Activated CD4-positive, alpha-beta T cell treated with anti-CD3 and anti-CD28 coated beads for 24 hours (primary cell): ENCODE results near the gene DDIT4.

ENCODE experiments used
- DNase-seq, 2 donors: peaks; one replicate each; pipeline ENCODE4 v3.0.0-alpha.2; 2020; ENCODE audit warnings: low read depth in 2 of 2

Gene DDIT4

DNA sequence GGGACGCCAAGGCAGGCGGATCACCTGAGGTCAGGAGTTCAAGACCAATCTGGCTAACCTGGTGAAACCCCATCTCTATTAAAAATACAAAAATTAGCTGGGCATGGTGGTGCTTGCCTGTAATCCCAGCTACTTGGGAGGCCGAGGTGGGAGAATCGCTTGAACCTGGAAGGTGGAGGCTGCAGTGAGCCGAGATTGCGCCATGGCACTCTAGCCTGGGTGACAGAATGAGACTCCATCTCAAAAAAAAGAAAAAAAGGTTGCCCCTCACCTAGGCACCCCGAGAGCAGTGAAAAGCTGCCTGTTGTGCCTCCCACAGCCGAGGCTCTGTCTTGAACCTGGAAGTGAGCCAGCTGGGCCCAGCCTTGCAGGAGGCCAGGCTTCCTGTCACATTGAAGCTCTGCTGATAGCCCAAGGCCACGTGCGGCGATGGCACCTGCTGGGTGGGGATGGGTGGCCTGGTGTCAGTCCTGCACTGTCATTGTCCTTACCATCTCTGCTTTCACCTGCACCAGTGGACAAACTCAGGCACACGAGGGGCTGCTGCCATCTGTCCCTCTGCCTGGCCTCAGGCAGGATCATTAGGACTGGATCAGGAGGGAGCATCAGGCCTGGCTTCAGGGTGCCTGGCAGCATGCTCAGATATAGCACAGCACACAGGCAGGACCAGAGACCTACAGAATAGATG, 43.2 kb downstream of the DDIT4 start:
- no peak for DNase-seq

DNA sequence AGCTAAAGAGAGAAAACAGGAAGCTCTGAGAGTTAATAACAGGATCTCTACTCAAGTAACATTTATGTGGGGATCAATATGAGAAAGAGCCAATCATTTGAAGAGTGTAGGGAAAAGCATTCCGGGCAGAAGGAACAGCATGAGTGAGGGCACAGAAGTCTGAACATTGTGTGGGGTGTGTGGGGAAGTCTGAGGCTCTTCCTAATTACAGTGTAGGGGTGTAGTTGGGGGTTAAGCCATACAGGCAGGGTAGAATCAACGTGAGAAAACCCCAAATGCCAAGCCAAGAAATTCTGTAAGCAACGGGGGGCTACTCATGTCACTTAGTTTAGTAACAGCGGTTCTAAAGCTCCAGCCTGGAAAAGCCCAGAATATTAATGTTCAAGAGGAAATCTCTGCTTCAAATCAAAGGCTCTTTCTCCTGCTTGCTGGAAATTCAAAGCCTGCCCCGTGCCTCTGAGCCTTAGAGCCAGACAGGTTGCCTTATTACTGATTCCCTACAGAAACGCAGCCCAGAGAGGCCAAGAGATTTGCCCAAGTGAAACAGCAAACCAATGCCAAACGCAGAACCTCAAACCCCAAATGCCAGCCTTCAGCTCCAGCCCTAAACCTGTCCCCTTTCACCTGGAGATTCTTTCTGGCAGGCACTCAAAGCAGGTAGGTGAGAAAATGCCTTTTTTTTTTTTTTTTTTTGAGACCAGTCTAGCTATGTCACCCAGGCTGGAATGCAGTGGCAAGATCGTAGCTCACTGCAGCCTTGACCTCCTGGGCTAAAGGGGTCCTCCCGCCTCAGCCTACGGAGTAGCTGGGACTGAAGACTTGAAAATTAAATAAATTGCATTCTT, 44.9 kb downstream of the DDIT4 start:
- no peak for DNase-seq

DNA sequence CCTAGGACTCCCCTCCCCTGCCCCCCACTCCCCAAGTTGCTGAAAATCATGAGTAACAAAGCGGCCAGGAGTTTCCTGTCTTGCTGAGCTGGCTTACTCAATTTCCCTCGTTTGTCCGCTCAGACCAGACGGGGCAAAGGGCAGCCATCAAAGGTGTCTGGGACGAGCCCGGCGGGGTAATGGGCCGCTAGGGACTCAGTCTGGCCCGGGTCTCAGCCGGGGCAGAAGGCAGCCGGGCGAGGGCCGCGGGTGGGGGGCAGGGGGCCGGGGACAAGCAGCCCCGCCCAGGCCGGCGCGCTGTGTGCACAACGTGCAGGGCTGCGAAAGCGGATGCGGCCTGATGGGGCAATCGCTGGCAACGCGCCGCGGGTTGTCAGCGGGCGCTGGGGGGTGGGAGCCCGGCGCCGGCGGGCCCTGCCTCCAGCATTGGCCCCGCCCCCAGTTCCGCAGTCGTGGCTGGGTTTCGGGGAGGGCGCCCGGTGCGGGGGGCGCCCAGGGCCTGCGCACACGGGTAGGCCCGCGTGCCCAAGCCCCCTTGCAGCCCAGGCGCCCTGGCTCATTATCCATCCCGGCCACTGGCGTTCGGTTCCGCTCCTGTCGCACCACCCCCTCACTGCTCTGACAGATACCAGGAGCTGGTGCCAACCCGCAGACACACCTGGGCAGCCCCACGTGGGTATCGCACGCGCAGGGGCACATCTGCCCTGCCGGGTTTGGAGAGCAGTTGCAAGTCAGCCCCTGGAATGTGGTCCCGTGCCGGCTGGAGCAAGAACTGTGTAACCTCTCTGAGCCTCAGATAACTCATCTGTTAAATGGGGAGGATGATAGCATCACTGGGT, 45.9 kb downstream of the DDIT4 start:
- peak; percentile 74 to 80 for DNase-seq

DNA sequence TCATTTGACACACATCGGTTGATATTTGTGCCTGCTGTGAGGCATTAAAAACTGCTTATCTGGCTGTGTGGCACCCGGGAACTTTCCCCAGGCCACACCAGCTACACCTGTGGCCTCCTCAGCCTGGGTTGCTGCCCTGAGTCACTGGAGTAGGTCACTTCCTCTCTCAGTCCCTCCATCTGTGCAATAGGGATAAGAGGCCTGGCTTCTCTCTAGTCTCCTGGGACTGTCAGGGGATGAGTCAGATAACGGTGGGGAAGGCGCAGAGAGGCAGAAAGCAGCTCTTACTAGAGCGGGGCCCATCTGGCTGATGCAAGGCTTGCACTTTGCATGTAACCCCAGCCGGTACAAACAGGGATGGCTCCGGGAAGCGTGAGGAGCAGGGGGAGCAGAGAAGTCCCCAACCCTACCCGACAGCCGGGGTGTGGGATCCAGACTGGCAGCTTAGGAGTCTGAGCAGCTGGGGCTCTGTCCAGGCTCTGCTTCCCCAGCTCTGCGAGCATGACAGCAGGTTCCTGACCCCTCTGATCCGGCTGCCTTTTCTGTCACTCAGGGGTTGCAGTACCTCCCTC, 47.0 kb downstream of the DDIT4 start:
- peak in 1 of 2 donors; percentile 67 for DNase-seq

DNA sequence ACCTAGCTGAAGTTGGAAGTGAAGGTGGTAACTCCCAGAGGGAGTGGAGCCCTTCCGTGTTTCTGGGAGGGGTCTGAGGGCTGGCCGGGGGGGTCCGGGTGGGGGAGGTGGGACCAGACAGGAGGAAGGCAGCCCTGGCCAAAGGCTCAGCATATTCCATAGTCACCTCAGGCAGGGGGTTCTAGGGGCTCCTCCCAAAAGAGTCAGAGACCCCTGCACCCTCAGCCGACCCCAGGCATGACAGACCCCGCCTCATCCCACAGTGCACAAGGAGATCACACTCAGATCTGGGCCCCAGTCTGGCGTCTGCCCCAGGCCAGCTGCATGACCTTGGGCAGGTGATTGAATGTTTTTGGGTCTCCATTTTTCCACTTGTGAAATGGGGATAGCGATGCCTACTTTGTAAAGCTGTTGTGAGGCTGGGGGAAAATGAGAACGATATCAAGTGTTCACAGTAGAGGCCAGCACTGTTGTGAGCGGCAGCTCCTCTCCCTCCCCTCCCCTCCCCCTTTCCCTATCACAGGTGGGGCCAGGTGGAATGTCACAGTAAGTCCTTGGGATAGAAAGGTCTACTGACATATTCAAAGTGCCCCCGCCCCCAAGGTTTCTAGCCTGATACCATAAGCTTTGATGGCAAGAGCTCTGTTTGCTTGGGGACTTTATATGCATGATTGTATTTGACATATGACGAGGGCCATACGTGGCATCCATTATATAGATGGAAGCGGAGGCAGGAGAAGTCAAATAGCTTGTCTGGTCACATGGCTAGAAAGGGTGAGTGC, 47.7 kb downstream of the DDIT4 start:
- DNase-seq, result no peak

DNA sequence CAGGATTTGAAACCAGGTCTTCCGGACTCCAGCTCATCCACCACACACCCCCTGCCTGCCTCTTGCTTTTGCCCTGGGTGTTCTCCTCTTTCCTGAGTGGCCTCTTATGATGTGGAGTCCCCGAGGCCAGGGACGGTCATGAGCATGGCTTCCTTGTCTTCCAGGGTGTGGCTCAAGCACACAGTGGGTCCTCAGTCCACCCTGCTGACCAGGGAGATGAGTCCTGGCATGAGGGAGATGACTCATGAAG, 48.2 kb downstream of the DDIT4 start:
- no peak for DNase-seq

DNA sequence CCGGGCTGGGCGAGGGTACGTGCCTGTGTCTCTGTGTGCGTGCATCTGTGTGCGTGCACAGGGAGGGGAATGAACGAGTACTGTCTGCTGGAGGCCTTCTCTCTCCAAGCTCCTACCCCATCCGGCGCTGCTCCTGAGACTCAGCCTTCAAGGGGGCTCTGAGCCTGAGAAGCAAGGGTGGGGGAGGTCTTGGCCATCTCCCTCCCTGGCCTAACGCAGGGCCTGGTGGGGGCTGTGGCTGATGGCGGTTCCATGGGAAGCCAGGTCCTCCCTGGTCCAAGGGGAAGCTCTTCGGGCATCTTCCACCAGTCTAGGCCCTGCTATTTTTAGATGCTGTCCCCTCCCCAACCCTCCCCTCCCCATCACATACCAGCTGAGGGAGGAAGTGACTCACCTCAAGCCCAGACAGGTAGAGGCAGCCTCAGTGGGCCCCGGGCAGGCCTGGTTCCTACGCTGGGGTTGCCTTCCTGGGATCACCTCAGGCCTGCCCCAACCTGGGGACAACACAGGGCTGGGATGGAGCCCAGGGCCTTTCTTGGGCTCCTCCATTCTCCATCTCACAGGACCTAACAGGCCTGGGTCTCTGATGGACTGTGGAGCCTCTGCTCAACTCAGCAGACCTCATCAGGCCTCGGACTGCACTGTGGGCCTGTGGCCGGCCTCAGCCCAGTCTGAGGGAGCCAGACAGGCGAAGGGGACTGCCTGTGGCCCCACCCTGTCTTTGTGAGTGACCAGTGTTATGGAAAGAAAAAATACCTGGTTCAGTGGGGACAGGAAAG, 48.7 kb downstream of the DDIT4 start:
- DNase-seq, result no peak

DNA sequence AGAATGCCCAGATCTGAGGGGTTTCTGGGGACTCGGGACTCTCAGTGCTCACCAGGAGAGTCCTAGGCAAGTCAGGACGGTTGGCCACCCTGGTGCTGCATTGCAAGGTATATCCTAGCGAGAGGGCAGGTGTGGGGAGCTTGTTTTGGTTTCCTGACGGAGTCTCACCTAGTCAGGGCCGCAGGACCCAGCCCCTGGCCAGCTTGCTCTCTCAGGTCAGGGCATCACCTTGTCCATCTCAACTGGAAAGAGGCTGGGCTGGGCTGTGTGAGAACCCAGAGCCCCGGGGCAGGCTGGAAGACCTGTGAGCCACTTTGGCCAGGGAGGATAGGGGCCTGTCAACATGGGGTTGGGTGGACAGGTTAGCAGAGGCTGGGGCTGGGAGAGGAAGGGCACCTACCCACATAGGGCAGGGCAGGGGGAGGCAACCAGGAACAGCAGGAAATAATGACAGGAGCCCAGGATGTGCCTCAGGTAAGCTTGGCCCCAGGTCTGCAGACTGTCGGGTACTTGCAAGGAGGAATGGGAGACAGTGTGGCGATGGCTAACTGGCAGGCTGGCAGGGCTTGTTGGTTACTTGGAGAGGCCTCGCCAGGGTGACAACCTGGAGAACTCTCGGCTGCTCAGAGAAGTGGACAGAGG, 49.5 kb downstream of the DDIT4 start:
- DNase-seq, result no peak

DNA sequence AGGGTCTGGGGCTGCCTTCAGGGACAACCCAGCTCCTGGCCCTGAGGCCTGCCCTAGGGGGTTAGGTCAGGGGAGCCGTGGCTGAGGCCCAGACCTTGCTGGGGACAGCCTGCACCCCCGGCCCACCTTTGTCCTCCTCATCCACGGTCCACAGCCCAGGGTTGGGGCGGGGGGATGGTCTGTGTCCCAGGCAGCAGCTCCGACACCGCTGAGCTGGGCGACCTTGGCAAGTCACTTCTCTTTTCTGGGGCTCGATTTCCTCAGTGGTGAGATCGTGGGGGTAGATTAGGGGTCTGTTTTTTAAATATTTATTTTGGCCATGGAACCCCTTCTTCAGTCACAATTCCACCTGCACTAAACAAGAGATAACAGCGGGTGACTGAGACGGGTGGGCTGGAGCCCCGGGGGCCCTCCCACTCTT, 50.1 kb downstream of the DDIT4 start:
- DNase-seq, result no peak
